GM12864 (cell line): ENCODE data around the gene NPY.

Experiments used
- DNase-seq: peaks from one replicate; pipeline ENCODE4 v3.0.0-alpha.2; 2011; ENCODE audit warnings: low read depth
- H3K4me3 ChIP-seq: 2 replicates; pipeline ENCODE4 v1.5.1; 2011; ENCODE audit warnings: mild to moderate bottlenecking, low read depth, low read length, control low read depth
- TF ChIP-seq, protein P1 (sequence below): IDR thresholded peaks from 2 replicates; pipeline ENCODE4 v1.5.1; 2011; ENCODE audit warnings: low read depth, mild to moderate bottlenecking, moderate library complexity, low read length, control low read depth, inconsistent platforms; ENCODE audit errors: missing control alignments

The NPY gene

DNA sequence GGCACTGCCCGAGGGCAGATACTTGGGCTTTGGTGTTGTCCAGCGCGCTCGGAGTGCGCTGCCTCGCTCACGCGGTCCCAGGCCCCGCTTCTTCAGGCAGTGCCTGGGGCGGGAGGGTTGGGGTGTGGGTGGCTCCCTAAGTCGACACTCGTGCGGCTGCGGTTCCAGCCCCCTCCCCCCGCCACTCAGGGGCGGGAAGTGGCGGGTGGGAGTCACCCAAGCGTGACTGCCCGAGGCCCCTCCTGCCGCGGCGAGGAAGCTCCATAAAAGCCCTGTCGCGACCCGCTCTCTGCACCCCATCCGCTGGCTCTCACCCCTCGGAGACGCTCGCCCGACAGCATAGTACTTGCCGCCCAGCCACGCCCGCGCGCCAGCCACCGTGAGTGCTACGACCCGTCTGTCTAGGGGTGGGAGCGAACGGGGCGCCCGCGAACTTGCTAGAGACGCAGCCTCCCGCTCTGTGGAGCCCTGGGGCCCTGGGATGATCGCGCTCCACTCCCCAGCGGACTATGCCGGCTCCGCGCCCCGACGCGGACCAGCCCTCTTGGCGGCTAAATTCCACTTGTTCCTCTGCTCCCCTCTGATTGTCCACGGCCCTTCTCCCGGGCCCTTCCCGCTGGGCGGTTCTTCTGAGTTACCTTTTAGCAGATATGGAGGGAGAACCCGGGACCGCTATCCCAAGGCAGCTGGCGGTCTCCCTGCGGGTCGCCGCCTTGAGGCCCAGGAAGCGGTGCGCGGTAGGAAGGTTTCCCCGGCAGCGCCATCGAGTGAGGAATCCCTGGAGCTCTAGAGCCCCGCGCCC is at the start of gene NPY:
TSS of gene NPY (plus strand) at position 294 of the 802 bp plus-strand sequence. CDS start 1,051 bp downstream, outside the sequence.
- no peak for DNase-seq
- TF ChIP-seq, protein P1, sequence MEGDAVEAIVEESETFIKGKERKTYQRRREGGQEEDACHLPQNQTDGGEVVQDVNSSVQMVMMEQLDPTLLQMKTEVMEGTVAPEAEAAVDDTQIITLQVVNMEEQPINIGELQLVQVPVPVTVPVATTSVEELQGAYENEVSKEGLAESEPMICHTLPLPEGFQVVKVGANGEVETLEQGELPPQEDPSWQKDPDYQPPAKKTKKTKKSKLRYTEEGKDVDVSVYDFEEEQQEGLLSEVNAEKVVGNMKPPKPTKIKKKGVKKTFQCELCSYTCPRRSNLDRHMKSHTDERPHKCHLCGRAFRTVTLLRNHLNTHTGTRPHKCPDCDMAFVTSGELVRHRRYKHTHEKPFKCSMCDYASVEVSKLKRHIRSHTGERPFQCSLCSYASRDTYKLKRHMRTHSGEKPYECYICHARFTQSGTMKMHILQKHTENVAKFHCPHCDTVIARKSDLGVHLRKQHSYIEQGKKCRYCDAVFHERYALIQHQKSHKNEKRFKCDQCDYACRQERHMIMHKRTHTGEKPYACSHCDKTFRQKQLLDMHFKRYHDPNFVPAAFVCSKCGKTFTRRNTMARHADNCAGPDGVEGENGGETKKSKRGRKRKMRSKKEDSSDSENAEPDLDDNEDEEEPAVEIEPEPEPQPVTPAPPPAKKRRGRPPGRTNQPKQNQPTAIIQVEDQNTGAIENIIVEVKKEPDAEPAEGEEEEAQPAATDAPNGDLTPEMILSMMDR, result no peak
- no peak within 1 kb of the TSS; the same call in 1 of the 2 replicates for H3K4me3 ChIP-seq

DNA sequence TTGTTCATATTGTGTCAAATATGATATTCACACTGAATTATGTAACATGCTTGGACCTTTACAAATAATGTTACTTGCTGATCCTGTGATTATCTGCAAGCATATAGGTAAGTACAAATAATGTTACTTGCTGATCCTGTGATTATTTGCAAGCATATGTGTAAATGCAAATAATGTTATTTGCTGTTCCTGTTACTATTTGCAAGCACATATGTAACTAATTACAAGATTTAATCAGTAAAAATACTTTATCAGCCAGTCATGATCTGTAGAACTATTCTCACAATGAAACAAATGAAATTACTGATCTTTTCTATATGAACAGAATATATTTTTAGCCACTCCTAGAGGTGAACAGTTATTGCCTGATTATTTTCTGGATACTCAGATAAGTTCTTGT is 44.7 kb upstream of the NPY start:
- no peak for DNase-seq
- H3K4me3 ChIP-seq, result no peak overlapping the region
- TF ChIP-seq, protein P1, result no peak

GRCh38 chr7:24241206-24241605 is 42.8 kb upstream of the NPY start:
- no peak overlapping the region for H3K4me3 ChIP-seq
- TF ChIP-seq, protein P1, result no peak
- DNase-seq, result no peak

GRCh38 chr7:24244554-24244953 is 39.4 kb upstream of the NPY start:
- H3K4me3 ChIP-seq, result no peak overlapping the region
- TF ChIP-seq, protein P1, result no peak
- no peak for DNase-seq

- TF ChIP-seq, protein P1, result no peak
- peak; percentile 27 for DNase-seq
- no peak overlapping the region for H3K4me3 ChIP-seq
Measured at GRCh38 chr7:24245362-24245761, 38.6 kb upstream of the NPY start.

- TF ChIP-seq, protein P1, result no peak
Measured at GRCh38 chr7:24249266-24249665, 34.7 kb upstream of the NPY start.

GRCh38 chr7:24251568-24251967 is 32.4 kb upstream of the NPY start:
- no peak for DNase-seq
- no peak overlapping the region for H3K4me3 ChIP-seq
- TF ChIP-seq, protein P1, result no peak

More at GRCh38 chr7:24249266-24249665, 34.7 kb upstream of the NPY start:
- no peak for DNase-seq
- H3K4me3 ChIP-seq, result no peak overlapping the region
